ENCODE results near the gene LANCL2. TPM values are rescaled to one million over a fixed set of nuclear protein-coding genes. Genes with fewer than 3 reads are reported as not detected.

The LANCL2 gene
- total RNA-seq, 1 donor from 2014 or later, result 7.1 TPM

- H3K27me3 Mint-ChIP-seq (ENCODE audit: insufficient read depth, low read depth), result no peaks in the 10 kb centered on the region
These were observed 40.9 kb downstream of the LANCL2 start for GRCh38 chr7:55405856-55406541.

GRCh38 chr7:55409482-55410225 is 44.5 kb downstream of the LANCL2 start:
- Histone ChIP-seq H2AFZ (replicated peaks) (no peak overlapping the region), H3K4me2 (no peak overlapping the region), H4K20me1 (ENCODE audit: low read depth) (no peaks in the 10 kb centered on the region), H3K9me3 (ENCODE audit: low read depth) (no peaks in the 10 kb centered on the region), H3K9ac (no peak overlapping the region), H3F3A (ENCODE audit: low read depth) (no peaks in the 10 kb centered on the region), H3K36me3 (no peaks in the 10 kb centered on the region), H3K27me3 (no peaks in the 10 kb centered on the region), H3K79me2 (ENCODE audit: low read depth) (no peaks in the 10 kb centered on the region), H3K4me1 (no peaks in the 10 kb centered on the region), H3K27ac (no peak overlapping the region), H3K4me3 (no peak overlapping the region)
- no peak for DNase-seq (ENCODE audit: low spot score)
- H3K9me3 Mint-ChIP-seq, result no peaks in the 10 kb centered on the region
- H3K4me1 Mint-ChIP-seq, result no peaks in the 10 kb centered on the region
- H3K36me3 Mint-ChIP-seq, result peaks cover 6% of the 10 kb centered on the region
- H3K4me3 Mint-ChIP-seq, result no peak overlapping the region
- TF ChIP-seq CTCF (IDR thresholded peaks at IDR 0.05), result no peak
- no peak for TF ChIP-seq EZH2phosphoT487 (IDR thresholded peaks at IDR 0.05)
- no peak for TF ChIP-seq EZH2 (IDR thresholded peaks at IDR 0.05)
- H3K27me3 Mint-ChIP-seq (ENCODE audit: insufficient read depth, low read depth), result no peaks in the 10 kb centered on the region
- no peak overlapping the region for H3K27ac Mint-ChIP-seq

More at GRCh38 chr7:55405856-55406541, 40.9 kb downstream of the LANCL2 start:
- Mint-ChIP-seq H3K36me3 (peaks cover 15% of the 10 kb centered on the region), H3K9me3 (peaks cover 7% of the 10 kb centered on the region), H3K4me3 (no peak overlapping the region), H3K4me1 (no peaks in the 10 kb centered on the region), H3K27ac (no peak overlapping the region)
- H3F3A ChIP-seq (ENCODE audit: low read depth), result no peaks in the 10 kb centered on the region
- no peaks in the 10 kb centered on the region for H3K36me3 ChIP-seq
- no peaks in the 10 kb centered on the region for H3K9me3 ChIP-seq (ENCODE audit: low read depth)
- H3K27me3 ChIP-seq, result no peaks in the 10 kb centered on the region
- H3K4me2 ChIP-seq, result no peak overlapping the region
- H2AFZ ChIP-seq (replicated peaks), result no peak overlapping the region
- no peak overlapping the region for H3K4me3 ChIP-seq
- H3K4me1 ChIP-seq, result no peaks in the 10 kb centered on the region
- TF ChIP-seq CTCF (IDR thresholded peaks at IDR 0.05), result no peak
- TF ChIP-seq EZH2phosphoT487 (IDR thresholded peaks at IDR 0.05), result no peak
- TF ChIP-seq EZH2 (IDR thresholded peaks at IDR 0.05), result no peak
- H3K79me2 ChIP-seq (ENCODE audit: low read depth), result no peaks in the 10 kb centered on the region
- H3K9ac ChIP-seq, result no peak overlapping the region
- H3K27ac ChIP-seq, result no peak overlapping the region
- no peak for DNase-seq (ENCODE audit: low spot score)
- no peaks in the 10 kb centered on the region for H4K20me1 ChIP-seq (ENCODE audit: low read depth)

- Mint-ChIP-seq H3K4me1 (no peaks in the 10 kb centered on the region), H3K27ac (no peak overlapping the region), H3K4me3 (no peak overlapping the region), H3K9me3 (no peaks in the 10 kb centered on the region), H3K27me3 (ENCODE audit: insufficient read depth, low read depth) (no peaks in the 10 kb centered on the region), H3K36me3 (peaks cover 4% of the 10 kb centered on the region)
- Histone ChIP-seq H3K27me3 (no peaks in the 10 kb centered on the region), H3F3A (ENCODE audit: low read depth) (no peaks in the 10 kb centered on the region), H3K4me1 (no peaks in the 10 kb centered on the region), H3K79me2 (ENCODE audit: low read depth) (no peaks in the 10 kb centered on the region), H3K27ac (no peak overlapping the region), H3K4me2 (no peak overlapping the region), H3K4me3 (no peak overlapping the region), H4K20me1 (ENCODE audit: low read depth) (no peaks in the 10 kb centered on the region), H2AFZ (replicated peaks) (no peak overlapping the region), H3K9ac (no peak overlapping the region), H3K9me3 (ENCODE audit: low read depth) (no peaks in the 10 kb centered on the region), H3K36me3 (no peaks in the 10 kb centered on the region)
- TF ChIP-seq EZH2 (IDR thresholded peaks at IDR 0.05) (no peak), CTCF (IDR thresholded peaks at IDR 0.05) (no peak), EZH2phosphoT487 (IDR thresholded peaks at IDR 0.05) (no peak)
- DNase-seq (ENCODE audit: low spot score), result no peak
These were observed 45.6 kb downstream of the LANCL2 start for GRCh38 chr7:55410667-55411239.

All from neural progenitor cell (in vitro differentiated cells).